GM21390 (cell line): Measurements from ENCODE around the gene FRMPD4.

Experiments
- ATAC-seq: cut with Tn5 transposase; IDR thresholded peaks from one replicate; pipeline ENCODE4 v1.9.1; 2021; ENCODE audit not compliant: unreplicated experiment

Gene FRMPD4

DNA sequence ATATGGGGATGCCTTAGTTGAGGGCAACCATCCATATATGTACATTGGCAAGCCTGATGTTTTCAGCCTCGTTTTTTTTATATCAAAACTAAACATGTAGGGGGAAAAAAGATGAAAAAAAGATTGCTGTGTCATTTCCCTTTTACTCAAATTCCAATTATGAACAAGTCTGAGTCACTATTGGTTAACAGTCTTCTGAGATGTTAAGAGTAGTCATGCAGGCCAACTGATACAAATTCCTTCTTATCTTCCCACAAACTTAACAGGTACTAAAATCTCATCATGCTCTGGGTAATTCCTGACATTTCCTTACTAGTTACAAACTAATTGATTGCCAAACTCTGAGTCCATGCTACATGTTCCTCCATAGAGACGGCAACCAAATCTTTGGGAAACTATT lies 222.1 kb downstream of the FRMPD4 start:
- no peak for ATAC-seq

DNA sequence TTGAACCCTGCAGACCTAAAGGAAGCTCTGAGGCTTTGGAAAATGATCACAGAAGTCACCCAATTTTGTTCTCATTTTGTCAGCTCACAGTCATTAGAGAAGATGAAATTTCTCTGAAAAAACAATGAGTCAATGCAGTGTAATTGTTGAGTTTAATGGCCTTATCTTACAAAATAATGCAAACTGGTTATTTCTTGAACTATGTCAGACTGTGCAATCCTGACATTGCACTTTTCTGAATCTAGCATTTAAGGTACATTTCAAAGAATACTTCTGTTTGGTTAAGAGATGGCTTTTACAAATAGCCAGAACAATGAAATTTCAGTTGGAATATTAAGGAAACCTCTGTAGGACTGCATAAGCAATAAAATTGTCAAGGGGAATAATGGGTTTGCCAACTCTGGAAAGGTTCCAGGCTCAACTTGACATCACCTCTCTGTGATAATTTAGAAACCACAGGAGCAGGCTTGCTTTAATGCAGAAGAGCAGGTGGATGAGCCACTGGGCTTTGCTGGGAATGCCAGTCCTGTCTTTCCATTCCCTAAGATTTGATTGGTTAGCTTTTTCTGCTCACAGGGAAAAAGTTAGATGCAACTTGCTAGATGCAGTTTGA lies 222.8 kb downstream of the FRMPD4 start:
- no peak for ATAC-seq

DNA sequence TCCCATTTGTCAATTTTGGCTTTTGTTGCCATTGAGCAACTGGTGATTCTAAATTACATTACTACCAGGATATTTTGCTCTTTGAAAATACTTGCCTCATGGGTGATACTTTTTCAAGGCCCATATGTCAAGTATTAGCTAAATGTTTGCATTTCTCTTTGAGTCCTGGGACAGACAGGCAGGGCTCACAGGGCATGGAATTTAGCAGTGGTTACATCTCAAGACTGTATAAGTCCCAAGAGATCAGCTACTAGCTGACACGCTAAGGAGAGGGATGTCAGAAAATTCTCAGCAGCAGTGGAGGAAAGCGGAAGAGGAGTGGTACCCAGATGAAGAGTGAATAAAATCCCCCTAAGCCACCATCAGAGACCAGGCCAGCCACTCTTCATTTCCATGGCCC lies 224.9 kb downstream of the FRMPD4 start:
- no peak for ATAC-seq

DNA sequence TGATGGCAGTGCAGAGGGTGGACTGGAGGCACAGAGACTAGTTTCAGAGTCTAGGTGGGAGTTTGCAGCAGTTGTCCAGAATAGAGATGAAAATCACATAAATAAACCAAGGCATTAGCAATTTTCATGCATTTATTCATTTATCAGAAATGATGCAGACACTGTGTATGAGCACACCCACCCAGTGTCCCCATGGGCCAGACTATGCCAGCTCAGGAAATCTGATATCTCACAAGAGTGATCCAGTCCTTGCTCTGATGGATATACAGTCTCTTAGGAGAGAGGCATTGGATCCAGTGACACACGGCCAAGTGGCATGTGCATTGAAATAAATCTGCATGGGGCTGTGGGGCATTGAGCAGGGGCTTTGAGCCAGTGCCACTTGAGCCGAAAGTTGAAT lies 228.2 kb downstream of the FRMPD4 start:
- ATAC-seq: no peak

DNA sequence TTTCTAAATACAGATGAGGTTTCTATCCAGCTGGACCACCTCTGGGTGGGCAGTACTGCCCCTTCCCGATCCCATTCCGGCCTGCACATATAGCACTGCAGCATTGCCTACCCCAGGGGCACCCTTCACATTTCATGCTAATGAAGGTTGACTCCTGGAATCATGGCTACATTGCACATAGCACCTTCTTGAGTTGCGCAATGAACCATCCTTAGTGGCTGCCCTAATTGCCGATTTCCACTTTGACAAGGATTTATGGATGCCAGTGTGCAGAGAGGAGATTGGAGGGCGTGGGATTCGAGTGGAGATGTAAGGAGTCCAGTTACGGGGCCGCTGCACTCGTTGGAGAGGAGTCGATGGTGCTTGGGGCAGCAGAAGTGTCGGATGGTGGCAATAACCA lies 229.0 kb downstream of the FRMPD4 start:
- ATAC-seq: no peak

GRCh38 chrX:12370497-12370986 lies 232.3 kb downstream of the FRMPD4 start:
- no peak for ATAC-seq

GRCh38 chrX:12372111-12372510 lies 233.8 kb downstream of the FRMPD4 start:
- no peak for ATAC-seq

DNA sequence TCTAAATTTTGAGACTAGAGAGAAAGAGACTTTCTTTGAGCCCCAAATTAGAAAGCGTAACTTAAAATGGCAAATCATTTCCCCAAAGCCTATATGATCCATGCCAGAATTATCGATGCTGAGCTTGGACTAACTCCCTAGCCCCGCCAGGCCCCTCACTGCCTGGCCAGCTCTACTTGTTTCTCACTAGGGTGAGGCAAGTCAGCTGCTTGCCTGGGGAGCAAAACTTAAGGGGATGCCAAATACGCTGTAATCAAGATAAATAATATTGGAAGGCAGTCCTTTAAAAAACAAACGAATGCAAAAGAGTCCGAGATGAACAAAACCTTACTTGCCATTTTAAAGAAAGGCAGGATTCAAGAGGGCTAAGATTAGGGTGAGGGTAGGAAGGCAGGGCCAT lies 236.0 kb downstream of the FRMPD4 start:
- ATAC-seq: no peak

- no peak for ATAC-seq
Measured at GRCh38 chrX:12378253-12378652, 240.0 kb downstream of the FRMPD4 start.

- ATAC-seq: no peak
Measured at GRCh38 chrX:12378706-12379105, 240.4 kb downstream of the FRMPD4 start.

DNA sequence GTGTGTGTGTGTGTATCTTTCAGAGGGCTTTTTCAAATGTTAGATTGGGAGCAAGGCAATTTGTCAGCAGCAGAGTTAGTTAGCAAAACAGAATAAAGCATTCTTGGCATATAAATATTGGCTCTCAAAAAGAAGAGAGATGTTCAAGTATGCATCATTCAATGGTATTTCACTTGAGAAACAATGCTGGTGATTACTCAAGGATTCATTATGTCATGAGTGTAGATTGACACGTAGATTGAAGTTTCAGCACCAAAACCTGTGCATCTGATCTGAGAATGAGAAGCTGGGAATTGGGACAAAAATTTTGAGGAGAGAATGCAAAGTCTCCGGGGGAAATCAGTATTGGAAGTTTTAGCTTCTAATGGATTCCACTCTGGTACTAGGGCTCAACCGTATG lies 241.4 kb downstream of the FRMPD4 start:
- ATAC-seq: no peak

DNA sequence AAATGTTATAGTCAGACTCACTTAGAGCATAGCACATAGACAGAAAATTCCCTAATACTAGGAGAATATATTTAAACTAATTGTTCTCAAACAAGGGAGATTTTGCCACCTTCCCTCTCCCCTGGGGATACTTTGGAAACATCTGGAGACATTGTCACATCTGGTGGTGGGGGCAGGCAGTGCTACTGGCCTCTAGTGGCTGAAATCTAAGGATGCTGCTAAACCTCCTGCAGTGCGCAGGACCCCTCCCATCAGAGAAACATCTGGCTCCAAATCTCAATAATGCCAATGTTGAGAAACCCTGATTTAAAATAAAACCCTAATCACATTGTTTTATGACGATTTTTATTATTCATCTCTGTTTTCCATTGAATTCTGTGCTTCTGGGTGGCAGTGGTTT lies 244.9 kb downstream of the FRMPD4 start:
- no peak for ATAC-seq

DNA sequence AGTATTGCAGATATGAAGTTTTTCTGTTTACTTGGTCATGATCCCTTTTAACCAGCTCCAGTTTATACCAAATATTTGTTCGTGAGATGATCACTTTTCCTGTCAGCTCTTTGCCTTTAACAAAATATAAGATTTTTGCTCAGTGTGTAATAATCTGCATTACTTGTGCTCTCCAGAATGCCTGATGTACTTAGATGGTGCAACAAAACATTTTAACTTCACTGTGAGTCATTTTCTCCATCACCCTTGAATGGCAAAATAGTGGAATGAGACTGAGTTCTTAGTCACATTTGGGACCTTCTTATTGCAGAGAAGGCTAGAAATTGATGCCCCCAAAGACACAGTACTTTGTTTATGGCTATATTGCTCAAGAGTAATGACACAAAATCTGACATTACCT lies 252.0 kb downstream of the FRMPD4 start:
- no peak for ATAC-seq

DNA sequence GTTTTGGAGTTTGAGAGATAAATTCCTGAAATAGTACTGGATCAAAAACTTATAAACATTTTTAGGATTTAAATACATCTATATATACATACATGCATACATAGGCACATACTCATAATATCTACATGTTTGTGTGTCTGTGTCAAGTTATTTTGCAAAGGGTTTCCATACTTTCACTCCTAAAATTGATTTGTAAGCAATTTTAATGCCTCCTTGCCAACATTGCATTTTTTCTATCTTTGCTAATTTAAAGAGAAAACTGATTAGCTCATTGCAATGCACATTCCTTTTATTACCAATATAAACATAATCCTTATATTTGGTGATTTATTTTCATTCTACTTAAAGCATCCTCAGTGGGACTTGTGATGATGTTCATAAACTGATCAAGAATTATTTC lies 258.3 kb downstream of the FRMPD4 start:
- ATAC-seq: no peak

- ATAC-seq: no peak
Measured at GRCh38 chrX:12400218-12400617, 261.9 kb downstream of the FRMPD4 start.

- no peak for ATAC-seq
Measured at GRCh38 chrX:12401252-12401651, 263.0 kb downstream of the FRMPD4 start.

- ATAC-seq: no peak
Measured at GRCh38 chrX:12403474-12404082, 265.3 kb downstream of the FRMPD4 start.

- no peak for ATAC-seq
Measured at GRCh38 chrX:12405306-12405705, 267.0 kb downstream of the FRMPD4 start.

DNA sequence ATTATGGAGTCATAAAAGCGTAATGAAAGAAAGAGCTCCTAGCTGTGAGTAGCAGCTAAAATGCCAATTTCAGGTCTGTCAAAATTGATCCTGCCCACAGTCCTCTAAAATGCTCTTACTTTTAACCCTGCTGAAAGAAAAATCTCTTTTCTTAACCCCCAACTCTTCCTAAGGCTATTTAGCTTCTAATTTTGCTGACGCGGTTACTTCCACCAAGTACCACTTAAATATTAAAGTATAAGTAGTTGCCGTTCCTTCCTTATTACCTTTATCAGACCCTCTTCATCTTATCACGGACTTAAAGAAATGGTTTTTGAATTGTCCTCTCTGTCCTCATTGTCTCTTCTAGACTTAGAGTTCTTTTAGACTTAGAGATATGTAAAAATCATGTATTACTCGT lies 272.2 kb downstream of the FRMPD4 start:
- ATAC-seq: no peak

- no peak for ATAC-seq
Measured at GRCh38 chrX:12411831-12412230, 273.6 kb downstream of the FRMPD4 start.

GRCh38 chrX:12412561-12412960 lies 274.3 kb downstream of the FRMPD4 start:
- ATAC-seq: no peak

GRCh38 chrX:12419591-12419990 lies 281.3 kb downstream of the FRMPD4 start:
- no peak for ATAC-seq

DNA sequence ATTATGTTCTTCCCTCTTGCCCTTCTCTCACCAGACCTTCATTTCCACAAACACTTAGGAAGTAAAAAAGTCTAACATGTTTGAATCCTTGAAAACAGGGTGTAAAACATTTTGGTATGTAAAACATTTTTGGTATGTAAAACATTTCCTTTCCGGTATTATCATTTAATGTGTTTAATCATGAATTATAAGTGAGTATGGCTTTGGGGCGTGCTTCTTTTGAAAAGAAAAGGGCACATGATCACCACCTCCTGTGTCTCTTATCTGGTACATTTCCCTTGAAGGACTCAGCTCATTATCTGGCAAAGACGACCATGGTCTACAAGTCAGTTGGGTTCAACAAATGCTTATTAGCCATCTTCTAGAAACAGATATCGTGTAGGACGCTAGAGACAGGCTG lies 283.6 kb downstream of the FRMPD4 start:
- no peak for ATAC-seq
